Posterior vena cava (tissue), 2 donors: ENCODE results near the gene VSIG10. TPM values are rescaled to one million over a fixed set of nuclear protein-coding genes. Genes with fewer than 3 reads are reported as not detected.

Experiments used
- DNase-seq: peaks from one replicate; pipeline ENCODE4 v3.0.0-alpha.2; 2020; ENCODE audit warnings: low spot score
- intact Hi-C, 2 donors: fragments of 100-400 bp; cut with DNase I; formaldehyde crosslinking; loops; one replicate each; pipeline versions ENCODE4 v1.14.1 to v1.14.2; 2022 to 2023
- total RNA-seq, 2 donors: library from RNA; stranded (reverse); fragmentation: NEBNext Ultra II Directional; extraction: Animal tissue kit (Norgen Biotek cat#: 25700); gene quantifications; one replicate each; pipeline ENCODE4 v1.2.1, GENCODE V29; 2021
- donor health status: DM: yes; HTN: yes; CAD: no.
- donor health status: DM: yes; HTN: yes; CAD: no.

Gene VSIG10
- total RNA-seq, 2 donors from 2014 or later, result 11.1 to 15.3 TPM

- intact Hi-C loops, result loop anchor here in 1 of 2 donors (1.0 kb wide), 1 partner anchor 20 kb away; no protein-coding TSS in a partner anchor
- DNase-seq, result no peak
Observed at GRCh38 chr12:118015306-118015705, 88.5 kb downstream of the VSIG10 start.

Other genes starting within 250 kb of the VSIG10 start
- gene KSR2, start 135.0 kb downstream of the VSIG10 start, total RNA-seq, result under 1 TPM in 1 of 2 donors, not detected in 1; 0.05 TPM
- gene RFC5, start 87.3 kb downstream of the VSIG10 start, total RNA-seq, result 1 to 10 TPM; 6.0 to 7.0 TPM
- 100 to 1,000 TPM in 1 of 2 donors, 10 to 100 TPM in 1; 73.1 to 107 TPM for gene WSB2, start 42.8 kb downstream of the VSIG10 start, total RNA-seq
- 100 to 1,000 TPM; 134 to 156 TPM for gene PEBP1, start 32.1 kb upstream of the VSIG10 start, total RNA-seq